Activated CD4-positive, CD25-positive, alpha-beta regulatory T cell (primary cell): Measurements from ENCODE around the gene RTL5.
A peak's percentile ranks its signal among the peaks of the same experiment; 100 is the strongest.
"Not testable (repeated sequence)": the region's sequence is repeated elsewhere in the genome, so short reads cannot be mapped to it uniquely, and the experiment has no call there.

ENCODE experiments used
- DNase-seq, 4 experiments: peaks; one replicate each; lab custom pipeline; 2025; lab: John Stamatoyannopoulos, UW

RTL5 gene

GRCh38 chrX:72131317-72132294, at the start of gene RTL5:
Gene RTL5, minus strand, starts transcription at chrX:72131915.
- DNase-seq: peak in 2 of 4 experiments; percentile 1 to 4

GRCh38 chrX:72180539-72180938, 48.8 kb upstream of the RTL5 start:
- DNase-seq: no peak

- no peak for DNase-seq
Measured at GRCh38 chrX:72176981-72177380, 45.3 kb upstream of the RTL5 start.

GRCh38 chrX:72176289-72176688, 44.6 kb upstream of the RTL5 start:
- not testable (repeated sequence) for DNase-seq

GRCh38 chrX:72169008-72169728, 37.5 kb upstream of the RTL5 start:
- peak in 1 of 4 experiments; percentile 2 for DNase-seq

GRCh38 chrX:72165551-72165950, 33.8 kb upstream of the RTL5 start:
- DNase-seq: no peak

- no peak for DNase-seq
Measured at GRCh38 chrX:72159769-72160168, 28.1 kb upstream of the RTL5 start.

- no peak for DNase-seq
Measured at GRCh38 chrX:72158773-72159172, 27.1 kb upstream of the RTL5 start.

- DNase-seq: no peak
Measured at GRCh38 chrX:72146527-72146926, 14.8 kb upstream of the RTL5 start.

- no peak for DNase-seq
Measured at GRCh38 chrX:72145181-72145580, 13.5 kb upstream of the RTL5 start.

- DNase-seq: no peak
Measured at GRCh38 chrX:72143609-72143907, 11.8 kb upstream of the RTL5 start.

GRCh38 chrX:72142794-72143608, 11.3 kb upstream of the RTL5 start:
- DNase-seq: no peak

- no peak for DNase-seq
Measured at GRCh38 chrX:72142094-72142793, 10.5 kb upstream of the RTL5 start.

GRCh38 chrX:72141372-72142004, 9.8 kb upstream of the RTL5 start:
- no peak for DNase-seq

- DNase-seq: no peak
Measured at GRCh38 chrX:72139538-72139937, 7.8 kb upstream of the RTL5 start.

GRCh38 chrX:72137846-72138495, 6.3 kb upstream of the RTL5 start:
- DNase-seq: no peak

- no peak for DNase-seq
Measured at GRCh38 chrX:72133851-72134546, 2.3 kb upstream of the RTL5 start.

GRCh38 chrX:72132456-72132855, 741 bp upstream of the RTL5 start:
- no peak for DNase-seq

- DNase-seq: no peak
Measured at GRCh38 chrX:72130762-72131250, 909 bp downstream of the RTL5 start.
